GM12865 (cell line): ENCODE measurements around the gene RGL4.
"Not testable (repeated sequence)": the region's sequence is repeated elsewhere in the genome, so short reads cannot be mapped to it uniquely, and the experiment has no call there.

Source experiments
- DNase-seq: peaks from one replicate; pipeline ENCODE4 v3.0.0; 2010; ENCODE audit warnings: low read depth
- H3K4me3 ChIP-seq: 2 replicates; pipeline ENCODE4 v1.5.1; 2011; ENCODE audit warnings: mild to moderate bottlenecking, low read depth, low read length, control low read depth
- CTCF ChIP-seq: IDR thresholded peaks from 2 replicates; pipeline ENCODE4 v1.5.1; 2011; ENCODE audit warnings: low read length, control low read depth, low read depth, inconsistent platforms; ENCODE audit not compliant: insufficient read depth; ENCODE audit errors: missing control alignments

The RGL4 gene

GRCh38 chr22:23718371-23719165 is 27.8 kb downstream of the RGL4 start:
- TF ChIP-seq CTCF, result no peak
- H3K4me3 ChIP-seq, result no peak overlapping the region
- DNase-seq, result no peak

GRCh38 chr22:23720855-23721254 is 30.0 kb downstream of the RGL4 start:
- DNase-seq, result no peak
- no peak for TF ChIP-seq CTCF
- H3K4me3 ChIP-seq, result no peak overlapping the region

GRCh38 chr22:23722160-23722559 is 31.3 kb downstream of the RGL4 start:
- no peak overlapping the region for H3K4me3 ChIP-seq
- DNase-seq, result no peak
- TF ChIP-seq CTCF, result no peak

GRCh38 chr22:23722724-23723123 is 31.9 kb downstream of the RGL4 start:
- no peak for DNase-seq
- no peak overlapping the region for H3K4me3 ChIP-seq

GRCh38 chr22:23728108-23728507 is 37.3 kb downstream of the RGL4 start:
- not testable (repeated sequence) for H3K4me3 ChIP-seq, DNase-seq

More at GRCh38 chr22:23722724-23723123, 31.9 kb downstream of the RGL4 start:
- TF ChIP-seq CTCF, result no peak

GRCh38 chr22:23737696-23738095 is 46.9 kb downstream of the RGL4 start:
- DNase-seq, result no peak
- H3K4me3 ChIP-seq, result no peak overlapping the region
- no peak for TF ChIP-seq CTCF

GRCh38 chr22:23742505-23743264 is 51.9 kb downstream of the RGL4 start:
- DNase-seq, result no peak
- no peak overlapping the region for H3K4me3 ChIP-seq
- TF ChIP-seq CTCF, result no peak
